ENCODE data around the gene PNLIPRP1. TPM values are rescaled to one million over a fixed set of nuclear protein-coding genes. Genes with fewer than 3 reads are reported as not detected.

The PNLIPRP1 gene
- total RNA-seq, 1 experiment from 2014 or later = not detected

- Histone ChIP-seq H3K14ac (ENCODE audit: insufficient read depth, low read length) (no peak overlapping the region), H3K4me1 (ENCODE audit: insufficient read depth, low read length) (no peaks in the 10 kb centered on the region), H4K20me1 (ENCODE audit: control insufficient read depth, insufficient read depth, insufficient read length) (no peaks in the 10 kb centered on the region), H2BK15ac (ENCODE audit: low read depth, low read length) (no peak overlapping the region), H4K91ac (ENCODE audit: insufficient read length, low read depth, low read length) (no peak overlapping the region), H3K79me1 (ENCODE audit: insufficient read depth, low read depth, low read length, poor library complexity, severe bottlenecking) (no peaks in the 10 kb centered on the region), H3K18ac (ENCODE audit: insufficient read length, low read depth, low read length) (no peak overlapping the region), H3K4ac (ENCODE audit: low read depth, low read length) (no peak overlapping the region), H2BK12ac (ENCODE audit: insufficient read length, low read depth, low read length) (no peak overlapping the region), H3K56ac (ENCODE audit: insufficient read length, low read depth, low read length) (no peak overlapping the region), H2BK20ac (ENCODE audit: low read depth, low read length, poor library complexity, severe bottlenecking) (no peak overlapping the region), H2AK5ac (ENCODE audit: insufficient read length, low read length) (no peak overlapping the region), H3K4me2 (ENCODE audit: insufficient read depth, insufficient read length, low read length) (no peak overlapping the region), H2BK120ac (ENCODE audit: low read depth, low read length, poor library complexity, severe bottlenecking) (no peak overlapping the region), H3K9ac (ENCODE audit: extremely low read depth, insufficient read length, low read length) (no peak overlapping the region), H4K5ac (ENCODE audit: insufficient read length, low read depth, low read length) (no peak overlapping the region), H3K27ac (ENCODE audit: insufficient read length, low read depth, low read length) (no peak overlapping the region), H3K9me3 (ENCODE audit: control insufficient read depth, low read depth, low read length) (no peaks in the 10 kb centered on the region), H3K23ac (ENCODE audit: insufficient read length, low read depth, low read length) (no peak overlapping the region), H2AFZ (ENCODE audit: low read length) (no peak overlapping the region), H4K8ac (replicated peaks; ENCODE audit: insufficient read length, low read depth, low read length) (no peak overlapping the region), H3K23me2 (ENCODE audit: insufficient read length, low read depth, low read length, poor library complexity, severe bottlenecking) (no peaks in the 10 kb centered on the region), H3T11ph (ENCODE audit: low read length) (no peak overlapping the region), H3K27me3 (ENCODE audit: insufficient read depth, low read length) (no peaks in the 10 kb centered on the region), H3K79me2 (ENCODE audit: insufficient read depth, low read length) (no peaks in the 10 kb centered on the region), H2BK5ac (ENCODE audit: insufficient read length, low read length) (no peak overlapping the region)
- Mint-ChIP-seq H3K27me3 (ENCODE audit: low read depth) (peaks cover 8% of the 10 kb centered on the region), H3K27ac (no peak overlapping the region), H3K36me3 (ENCODE audit: insufficient read depth in 1 of 3, low read depth in 3 of 3) (no peaks in the 10 kb centered on the region), H3K9me3 (no peaks in the 10 kb centered on the region), H3K4me1 (peaks cover 11 to 12% of the 10 kb centered on the region in 2 experiments), H3K4me3 (no peak overlapping the region; a peak in 1 of 5 replicates)
- TF ChIP-seq CTCF (conservative IDR thresholded peaks at IDR 0.05) = no peak
- DNase-seq = no peak
- WGBS (ENCODE audit: extremely low coverage, insufficient read length, low lambda C conversion rate) = no CpG with 5 or more reads among the region's 8 CpGs
Measured at GRCh38 chr10:116633216-116633600, 42.4 kb downstream of the PNLIPRP1 start.

All from H9 (cell line).